ENCODE measurements around the gene SPOCK1. TPM values are rescaled to one million over a fixed set of nuclear protein-coding genes. Genes with fewer than 3 reads are reported as not detected.

Gene SPOCK1
- total RNA-seq, 1 experiment from 2014 or later = 10.9 TPM

GRCh38 chr5:137022725-137023124, 476.4 kb downstream of the SPOCK1 start:
- H3K36me3 Mint-ChIP-seq (ENCODE audit: insufficient read depth in 1 of 3, low read depth in 3 of 3) = no peaks in the 10 kb centered on the region; a peak in 1 of 7 replicates
- no peaks in the 10 kb centered on the region for H3K9me3 ChIP-seq (ENCODE audit: control insufficient read depth, low read depth, low read length)
- H3K18ac ChIP-seq (ENCODE audit: insufficient read length, low read depth, low read length) = no peak overlapping the region
- H4K20me1 ChIP-seq (ENCODE audit: control insufficient read depth, insufficient read depth, insufficient read length) = no peaks in the 10 kb centered on the region
- no CpG with 5 or more reads among the region's 2 CpGs for WGBS (ENCODE audit: extremely low coverage, insufficient read length, low lambda C conversion rate)
- no peak overlapping the region for H3K27ac Mint-ChIP-seq
- H3K27me3 Mint-ChIP-seq (ENCODE audit: low read depth) = no peaks in the 10 kb centered on the region; the same call in none of the 2 replicates
- H3K23ac ChIP-seq (ENCODE audit: insufficient read length, low read depth, low read length) = no peak overlapping the region
- no peak overlapping the region for H4K5ac ChIP-seq (ENCODE audit: insufficient read length, low read depth, low read length)
- H3K56ac ChIP-seq (ENCODE audit: insufficient read length, low read depth, low read length) = no peak overlapping the region
- H3K23me2 ChIP-seq (ENCODE audit: insufficient read length, low read depth, low read length, poor library complexity, severe bottlenecking) = no peaks in the 10 kb centered on the region
- H2BK15ac ChIP-seq (ENCODE audit: low read depth, low read length) = no peak overlapping the region
- no peak overlapping the region for H2BK12ac ChIP-seq (ENCODE audit: insufficient read length, low read depth, low read length)
- no peak overlapping the region for H3K4me3 Mint-ChIP-seq
- no peak overlapping the region for H3K4ac ChIP-seq (ENCODE audit: low read depth, low read length)
- H4K91ac ChIP-seq (ENCODE audit: insufficient read length, low read depth, low read length) = no peak overlapping the region
- no peak overlapping the region for H2BK5ac ChIP-seq (ENCODE audit: insufficient read length, low read length)
- H3K79me1 ChIP-seq (ENCODE audit: insufficient read depth, low read depth, low read length, poor library complexity, severe bottlenecking) = no peaks in the 10 kb centered on the region
- H2BK20ac ChIP-seq (ENCODE audit: low read depth, low read length, poor library complexity, severe bottlenecking) = no peak overlapping the region
- 0 out of 4 replicates have a peak, but pooled peaks cover 0 to 2% of the 10 kb centered on the region in 2 experiments for H3K4me1 Mint-ChIP-seq
- H3K79me2 ChIP-seq (ENCODE audit: insufficient read depth, low read length) = no peaks in the 10 kb centered on the region
- DNase-seq = no peak
- TF ChIP-seq CTCF (conservative IDR thresholded peaks at IDR 0.05) = no peak
- no peak overlapping the region for H3K4me2 ChIP-seq (ENCODE audit: insufficient read depth, insufficient read length, low read length)
- H3K4me1 ChIP-seq (ENCODE audit: insufficient read depth, low read length) = no peaks in the 10 kb centered on the region; the same call in 1 of the 2 replicates
- H2AK5ac ChIP-seq (ENCODE audit: insufficient read length, low read length) = no peak overlapping the region
- no peak overlapping the region for H3T11ph ChIP-seq (ENCODE audit: low read length)
- no peak overlapping the region for H2AFZ ChIP-seq (ENCODE audit: low read length)
- no peak overlapping the region for H3K9ac ChIP-seq (ENCODE audit: extremely low read depth, insufficient read length, low read length)
- no peak overlapping the region for H3K27ac ChIP-seq (ENCODE audit: insufficient read length, low read depth, low read length)
- no peak overlapping the region for H2BK120ac ChIP-seq (ENCODE audit: low read depth, low read length, poor library complexity, severe bottlenecking)
- H3K14ac ChIP-seq (ENCODE audit: insufficient read depth, low read length) = no peak overlapping the region
- no peaks in the 10 kb centered on the region for H3K27me3 ChIP-seq (ENCODE audit: insufficient read depth, low read length)
- H4K8ac ChIP-seq (replicated peaks; ENCODE audit: insufficient read length, low read depth, low read length) = no peak overlapping the region
- H3K9me3 Mint-ChIP-seq = no peaks in the 10 kb centered on the region

Measured in H9 (cell line).